H1 (cell line): Measurements from ENCODE around the gene PDE4D.

ENCODE experiments used
- BRCA1 ChIP-seq: IDR thresholded peaks from 2 replicates; pipeline ENCODE4 v1.6.1; 2012; ENCODE audit warnings: low read depth, low read length, improper control_type of control experiment
- CBX5 ChIP-seq: fragments of 300-800, 300-1000 bp; sonication (generic); IDR thresholded peaks from 2 replicates; pipeline ENCODE4 v1.7.1; 2016; ENCODE audit warnings: antibody characterized with exemption, low read length, low read depth
- CBX8 ChIP-seq: fragments of 300-800, 300-1000 bp; sonication (generic); IDR thresholded peaks from 2 replicates; pipeline ENCODE4 v1.7.1; 2016; ENCODE audit warnings: low read depth, low read length, borderline replicate concordance
- CTCF ChIP-seq, 3 experiments: IDR thresholded peaks; 1 replicate in 2 of 3; 2 replicates in 1 of 3; pipeline versions ENCODE4 v1.5.1 to v1.6.1; 2011; ENCODE audit warnings: low read length in 3 of 3, mild to moderate bottlenecking in 3 of 3, inconsistent platforms in 2 of 3, low read depth in 1 of 3, moderate library complexity in 1 of 3; ENCODE audit not compliant: insufficient read depth in 1 of 3; ENCODE audit errors: control extremely low read depth in 1 of 3
- EP300 ChIP-seq, 2 experiments: IDR thresholded peaks; 1 replicate in 1 of 2; 2 replicates in 1 of 2; pipeline ENCODE4 v1.6.1; 2011 to 2012; ENCODE audit warnings: low read depth in 2 of 2, low read length in 2 of 2, mild to moderate bottlenecking in 2 of 2, borderline replicate concordance in 1 of 2, inconsistent platforms in 1 of 2, moderate library complexity in 1 of 2
- EZH2 ChIP-seq: fragments of 200-600 bp; sonication (generic); IDR thresholded peaks from 2 replicates; pipeline ENCODE4 v1.7.1; 2012; ENCODE audit warnings: low read depth, mild to moderate bottlenecking, moderate library complexity, low read length, inconsistent platforms; ENCODE audit not compliant: severe bottlenecking
- HDAC2 ChIP-seq, 2 experiments: fragments of 300-600 bp in 1 of 2; sonication (generic) in 1 of 2; IDR thresholded peaks; 2 replicates each; pipeline ENCODE4 v1.6.1; 2011 to 2012; ENCODE audit warnings: low read depth in 2 of 2, low read length in 2 of 2, mild to moderate bottlenecking in 2 of 2, moderate library complexity in 2 of 2, borderline replicate concordance in 1 of 2, inconsistent platforms in 1 of 2
- POLR2A ChIP-seq, 2 experiments: IDR thresholded peaks; 1 replicate in 1 of 2; 2 replicates in 1 of 2; pipeline ENCODE4 v1.6.1; 2011; ENCODE audit warnings: low read depth in 2 of 2, low read length in 2 of 2, mild to moderate bottlenecking in 2 of 2; ENCODE audit errors: control extremely low read depth in 1 of 2
- POLR2AphosphoS5 ChIP-seq: IDR thresholded peaks from 2 replicates; pipeline ENCODE4 v1.6.1; 2011; ENCODE audit warnings: low read depth, low read length
- SUZ12 ChIP-seq: fragments of 200-600 bp; sonication (generic); IDR thresholded peaks from 2 replicates; pipeline ENCODE4 v1.6.1; 2012; ENCODE audit warnings: mild to moderate bottlenecking, inconsistent platforms, low read length, moderate library complexity, mixed read lengths

GRCh38 chr5:59756373-59757035 lies 137.0 kb downstream of the PDE4D start:
- TF ChIP-seq CBX5: no peak
- TF ChIP-seq CTCF (IDR thresholded peaks at IDR 0.05; ENCODE audit: control extremely low read depth in 1 of 3, insufficient read depth in 1 of 3, low read depth in 1 of 3, low read length in 3 of 3): no peak
- no peak for TF ChIP-seq EP300 (IDR thresholded peaks at IDR 0.05; ENCODE audit: borderline replicate concordance in 1 of 2, low read depth in 2 of 2, low read length in 2 of 2)
- no peak for TF ChIP-seq BRCA1
- no peak for TF ChIP-seq POLR2AphosphoS5
- no peak for TF ChIP-seq EZH2
- TF ChIP-seq CBX8: no peak
- TF ChIP-seq HDAC2 (IDR thresholded peaks at IDR 0.05; ENCODE audit: borderline replicate concordance in 1 of 2, low read depth in 2 of 2, low read length in 2 of 2): no peak
- TF ChIP-seq SUZ12: no peak
- no peak for TF ChIP-seq POLR2A (IDR thresholded peaks at IDR 0.05; ENCODE audit: control extremely low read depth in 1 of 2, low read depth in 2 of 2, low read length in 2 of 2)
